HG03460 (cell line): ENCODE results near the gene RFESD.
"Not testable (repeated sequence)": the region's sequence is repeated elsewhere in the genome, so short reads cannot be mapped to it uniquely, and the experiment has no call there.

Experiments used
- ATAC-seq: cut with Tn5 transposase; IDR thresholded peaks from one replicate; pipeline ENCODE4 v1.9.1; 2021; ENCODE audit not compliant: unreplicated experiment

Gene RFESD

GRCh38 chr5:95627971-95628810 lies 18.4 kb upstream of the RFESD start:
- ATAC-seq, result no peak

GRCh38 chr5:95628933-95629332 lies 17.6 kb upstream of the RFESD start:
- ATAC-seq, result no peak

- no peak for ATAC-seq
Observed at GRCh38 chr5:95630394-95630917, 16.1 kb upstream of the RFESD start.

- ATAC-seq, result no peak
Observed at GRCh38 chr5:95631255-95631958, 15.2 kb upstream of the RFESD start.

GRCh38 chr5:95631991-95632675 lies 14.4 kb upstream of the RFESD start:
- ATAC-seq, result peak; percentile 95

- ATAC-seq, result not testable (repeated sequence)
Observed at GRCh38 chr5:95632942-95633341, 13.6 kb upstream of the RFESD start.

- ATAC-seq, result no peak
Observed at GRCh38 chr5:95633671-95634070, 12.9 kb upstream of the RFESD start.

- ATAC-seq, result no peak
Observed at GRCh38 chr5:95634081-95634480, 12.5 kb upstream of the RFESD start.

GRCh38 chr5:95638632-95639031 lies 7.9 kb upstream of the RFESD start:
- no peak for ATAC-seq

GRCh38 chr5:95641741-95642220 lies 4.8 kb upstream of the RFESD start:
- ATAC-seq, result no peak

GRCh38 chr5:95643152-95643551 lies 3.4 kb upstream of the RFESD start:
- no peak for ATAC-seq

GRCh38 chr5:95644351-95645042 lies 2.1 kb upstream of the RFESD start:
- ATAC-seq, result peak; percentile 36

GRCh38 chr5:95646226-95646568 lies 380 bp upstream of the RFESD start:
- not testable (repeated sequence) for ATAC-seq

- no peak for ATAC-seq
Observed at GRCh38 chr5:95647886-95648860, 1.6 kb downstream of the RFESD start.

- ATAC-seq, result no peak
Observed at GRCh38 chr5:95649274-95649673, 2.7 kb downstream of the RFESD start.

GRCh38 chr5:95649842-95650620 lies 3.5 kb downstream of the RFESD start:
- ATAC-seq, result no peak

- ATAC-seq, result no peak
Observed at GRCh38 chr5:95652849-95653248, 6.3 kb downstream of the RFESD start.

GRCh38 chr5:95654196-95654595 lies 7.6 kb downstream of the RFESD start:
- no peak for ATAC-seq

- no peak for ATAC-seq
Observed at GRCh38 chr5:95655575-95655974, 9.0 kb downstream of the RFESD start.
